Measurements from ENCODE around the gene PCED1B.
"Not testable (repeated sequence)": the region's sequence is repeated elsewhere in the genome, so short reads cannot be mapped to it uniquely, and the experiment has no call there.

PCED1B gene, protein sequence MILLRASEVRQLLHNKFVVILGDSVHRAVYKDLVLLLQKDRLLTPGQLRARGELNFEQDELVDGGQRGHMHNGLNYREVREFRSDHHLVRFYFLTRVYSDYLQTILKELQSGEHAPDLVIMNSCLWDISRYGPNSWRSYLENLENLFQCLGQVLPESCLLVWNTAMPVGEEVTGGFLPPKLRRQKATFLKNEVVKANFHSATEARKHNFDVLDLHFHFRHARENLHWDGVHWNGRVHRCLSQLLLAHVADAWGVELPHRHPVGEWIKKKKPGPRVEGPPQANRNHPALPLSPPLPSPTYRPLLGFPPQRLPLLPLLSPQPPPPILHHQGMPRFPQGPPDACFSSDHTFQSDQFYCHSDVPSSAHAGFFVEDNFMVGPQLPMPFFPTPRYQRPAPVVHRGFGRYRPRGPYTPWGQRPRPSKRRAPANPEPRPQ

DNA sequence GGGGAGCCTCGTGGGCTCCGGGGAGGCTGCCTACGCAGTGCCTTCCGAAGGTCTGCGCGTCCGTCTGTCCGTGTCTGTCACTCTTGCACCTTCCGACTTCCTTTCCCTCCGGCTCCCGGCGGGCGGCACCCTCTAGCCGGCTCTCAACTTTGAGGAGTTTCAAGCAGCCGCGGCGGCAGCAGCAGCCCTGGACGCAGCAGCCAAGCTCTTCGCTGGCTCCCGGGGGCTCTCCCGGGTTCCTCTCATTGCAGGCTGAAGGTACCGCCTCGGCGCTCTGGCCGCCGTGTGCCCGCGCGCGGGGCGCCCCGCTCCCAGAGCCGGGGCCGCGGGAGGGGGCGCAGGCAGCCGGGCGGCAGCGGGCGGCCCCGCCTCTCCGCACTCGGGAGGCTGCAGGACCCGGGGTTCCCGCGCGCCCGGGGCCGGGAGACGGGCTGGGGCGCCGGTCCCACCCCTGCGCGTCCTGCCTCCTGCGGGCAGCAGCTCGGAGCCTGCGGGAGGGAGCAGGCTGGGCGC, at the start of gene PCED1B, which contains the start of gene AMIGO2:
Gene PCED1B, plus strand, starts transcription at position 154 of the 513 bp plus-strand sequence. CDS start 155,443 bp downstream, outside the sequence.
Gene AMIGO2, minus strand, starts transcription at position 492 of the 513 bp plus-strand sequence. CDS start 957 bp downstream, outside the sequence.
- peak; percentile 45 for DNase-seq (ENCODE audit: low spot score)

DNA sequence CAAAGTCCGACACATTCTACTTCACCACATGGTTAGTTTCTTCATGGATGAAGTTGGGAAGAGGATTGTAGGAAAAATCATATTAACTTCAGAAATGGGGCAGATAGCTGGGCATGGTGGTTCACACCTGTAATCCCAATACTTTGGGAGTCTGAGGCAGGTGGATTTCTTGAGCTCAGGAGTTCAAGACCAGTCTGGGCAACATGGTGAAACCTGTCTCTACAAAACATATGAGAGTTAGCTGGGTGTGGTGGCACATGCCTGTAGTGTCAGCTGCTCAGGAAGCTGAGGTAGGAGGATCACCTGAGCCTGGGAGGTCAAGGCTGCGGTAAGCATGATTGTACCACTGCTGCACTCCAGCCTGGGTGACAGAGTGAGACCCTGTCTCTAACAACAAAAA, 49.5 kb upstream of the PCED1B start:
- no peak for DNase-seq (ENCODE audit: low spot score)

DNA sequence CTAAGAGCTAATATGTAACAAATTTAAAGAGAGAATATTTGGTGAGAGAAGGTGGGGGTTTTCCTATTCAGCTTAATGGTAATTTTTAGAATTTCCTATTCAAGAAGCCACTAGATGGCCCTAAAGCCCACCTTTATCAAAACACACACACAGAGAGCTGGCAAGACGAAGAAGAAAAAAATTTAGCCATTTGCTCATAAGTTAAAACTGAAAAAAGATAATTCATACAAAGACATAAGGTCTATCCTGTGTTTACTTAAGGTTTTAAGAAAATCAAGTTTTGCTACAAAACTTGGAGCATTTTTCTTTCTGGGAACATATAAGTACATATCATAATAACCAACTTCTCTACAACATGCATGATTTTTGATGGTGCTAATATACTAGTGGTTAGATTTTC, 46.8 kb upstream of the PCED1B start:
- peak; percentile 66 for DNase-seq (ENCODE audit: low spot score)

DNA sequence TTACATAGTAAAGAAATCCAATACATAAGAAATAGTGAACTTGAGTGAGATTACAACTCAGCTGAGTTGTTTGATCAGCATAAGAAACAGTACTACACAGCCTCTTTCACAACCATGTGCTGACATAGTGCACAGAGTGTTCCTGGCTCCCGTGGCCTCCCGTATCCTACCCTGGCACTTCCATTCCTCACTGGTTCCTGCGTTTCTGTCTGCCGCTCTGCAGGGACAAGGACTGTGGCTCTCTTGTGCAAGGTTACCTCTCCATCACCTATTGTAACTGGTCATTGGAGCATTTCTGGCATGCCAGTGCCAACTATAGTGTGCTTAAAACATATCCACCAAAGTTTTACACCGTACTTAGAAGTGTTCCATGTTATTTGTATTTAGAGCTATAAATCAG, 46.3 kb upstream of the PCED1B start:
- DNase-seq (ENCODE audit: low spot score), result no peak

GRCh38 chr12:47033789-47034555, 45.4 kb upstream of the PCED1B start:
- no peak for DNase-seq (ENCODE audit: low spot score)

DNA sequence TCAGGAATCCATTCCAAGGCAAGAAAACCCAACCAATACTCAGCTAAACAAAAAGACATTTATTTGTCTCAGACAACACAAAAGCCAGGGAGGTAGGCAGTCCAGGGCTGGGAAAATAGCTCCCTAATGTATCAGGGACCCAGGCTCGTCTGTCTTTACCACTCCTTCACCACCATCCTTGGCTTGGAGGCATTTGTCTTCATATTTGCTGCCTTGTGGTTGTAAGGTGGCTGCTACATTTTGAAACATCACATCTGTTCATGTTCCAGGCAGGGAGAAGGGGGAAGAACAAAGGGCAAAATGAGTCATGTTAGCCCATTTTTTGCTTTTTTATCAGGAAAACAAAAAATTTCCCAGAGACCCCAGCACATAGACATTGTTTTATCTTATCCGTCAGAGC, 44.8 kb upstream of the PCED1B start:
- no peak for DNase-seq (ENCODE audit: low spot score)

DNA sequence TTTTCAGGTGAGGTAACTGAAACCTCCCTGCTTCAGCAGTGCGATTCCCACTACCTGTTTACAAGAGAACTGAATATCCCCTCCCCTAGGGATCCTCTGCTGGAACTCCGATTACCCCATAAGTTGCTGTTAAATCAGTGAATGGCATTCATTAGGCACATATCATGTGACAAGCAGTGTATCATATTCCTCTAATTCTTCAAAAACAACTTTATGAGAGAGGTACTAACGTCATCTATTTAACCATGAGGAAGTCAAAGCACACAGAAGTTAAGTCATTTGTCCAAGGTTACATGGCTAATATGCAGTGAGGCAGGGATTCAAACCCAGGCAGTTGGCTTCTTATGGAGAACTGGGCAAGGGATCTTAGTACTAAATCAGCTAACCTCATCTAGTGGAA, 43.9 kb upstream of the PCED1B start:
- DNase-seq (ENCODE audit: low spot score), result no peak

DNA sequence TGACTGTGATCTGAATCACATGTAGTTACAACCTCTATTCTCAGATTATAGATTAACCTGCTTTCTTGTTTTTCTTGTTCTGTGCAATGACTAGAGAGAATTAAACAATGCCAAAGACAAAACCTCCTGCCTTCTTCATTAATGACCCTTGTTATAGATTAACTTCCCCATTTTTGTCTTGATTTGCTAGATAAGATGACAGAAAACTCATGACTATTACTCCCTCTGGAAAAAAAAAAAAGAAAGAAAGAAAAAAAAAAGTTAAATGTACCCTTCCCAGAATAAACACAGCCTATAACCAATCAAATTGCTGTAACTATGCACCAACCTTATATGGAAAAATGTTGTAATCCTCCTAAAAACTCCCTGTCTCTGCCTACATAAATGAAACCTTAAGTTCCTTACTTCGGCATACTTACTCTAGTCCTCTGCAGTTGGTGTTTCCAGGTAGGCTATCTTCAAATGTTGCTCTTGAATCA, 41.1 kb upstream of the PCED1B start:
- no peak for DNase-seq (ENCODE audit: low spot score)

GRCh38 chr12:47039079-47039478, 40.3 kb upstream of the PCED1B start:
- no peak for DNase-seq (ENCODE audit: low spot score)

GRCh38 chr12:47039756-47040155, 39.7 kb upstream of the PCED1B start:
- DNase-seq (ENCODE audit: low spot score), result no peak

GRCh38 chr12:47041327-47041726, 38.1 kb upstream of the PCED1B start:
- DNase-seq (ENCODE audit: low spot score), result no peak

DNA sequence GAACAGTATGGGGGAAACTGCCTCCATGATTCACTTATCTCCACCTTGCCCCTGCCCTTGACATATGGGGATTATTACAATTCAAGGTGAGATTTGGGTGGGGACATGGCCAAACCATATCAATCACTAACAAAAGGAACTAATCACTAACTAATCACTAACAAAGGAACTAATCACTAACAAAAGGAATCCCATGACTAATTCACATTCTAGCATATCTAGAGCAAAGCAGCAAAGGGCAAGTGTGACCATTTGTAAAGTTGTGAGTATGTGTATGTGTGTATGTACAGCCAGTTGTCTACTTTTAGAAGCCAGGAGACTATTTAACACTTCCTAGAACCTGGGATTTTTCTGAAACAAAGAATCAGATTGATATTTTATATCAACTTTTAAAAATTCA, 30.9 kb upstream of the PCED1B start:
- DNase-seq (ENCODE audit: low spot score), result no peak

GRCh38 chr12:47051291-47051690, 28.1 kb upstream of the PCED1B start:
- not testable (repeated sequence) for DNase-seq (ENCODE audit: low spot score)

GRCh38 chr12:47052274-47052673, 27.1 kb upstream of the PCED1B start:
- no peak for DNase-seq (ENCODE audit: low spot score)

DNA sequence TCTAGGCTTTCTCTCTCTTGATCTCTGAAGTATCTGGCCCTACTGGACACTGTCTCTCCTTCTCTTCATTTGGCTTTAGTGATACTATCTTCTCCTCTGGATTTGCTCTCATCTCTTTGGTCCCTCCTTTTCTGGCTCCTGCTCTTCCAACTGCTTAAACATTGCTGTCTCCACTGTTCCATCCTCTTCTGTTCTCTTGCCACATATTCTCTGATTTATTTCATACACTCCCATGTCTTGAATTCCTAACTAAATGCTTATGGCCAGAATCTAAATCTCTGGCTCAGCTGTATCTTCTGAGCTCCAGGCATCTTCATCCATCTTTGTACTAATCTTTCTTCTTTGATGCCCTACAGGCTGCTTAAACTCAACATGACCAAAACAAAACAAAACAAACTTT, 25.5 kb upstream of the PCED1B start:
- DNase-seq (ENCODE audit: low spot score), result no peak

DNA sequence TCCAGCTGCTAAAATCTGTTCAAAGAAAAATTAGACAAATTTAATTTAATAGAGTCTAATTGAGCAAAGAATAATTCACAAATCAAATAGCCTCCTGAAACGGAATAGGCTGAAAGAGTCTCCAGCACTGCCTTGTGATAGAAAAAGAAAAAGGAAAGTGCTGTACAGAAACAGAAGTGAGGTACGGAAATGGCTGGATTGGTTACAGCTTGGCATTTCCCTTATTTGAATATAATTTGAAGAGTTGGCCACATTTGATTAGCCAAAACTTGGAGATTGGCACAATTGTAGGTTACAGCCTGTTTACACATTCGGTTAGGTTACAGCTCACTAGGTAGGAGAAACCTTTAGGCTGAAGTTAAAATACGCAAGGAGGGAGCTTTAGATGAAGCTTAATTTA, 24.8 kb upstream of the PCED1B start:
- DNase-seq (ENCODE audit: low spot score), result no peak

DNA sequence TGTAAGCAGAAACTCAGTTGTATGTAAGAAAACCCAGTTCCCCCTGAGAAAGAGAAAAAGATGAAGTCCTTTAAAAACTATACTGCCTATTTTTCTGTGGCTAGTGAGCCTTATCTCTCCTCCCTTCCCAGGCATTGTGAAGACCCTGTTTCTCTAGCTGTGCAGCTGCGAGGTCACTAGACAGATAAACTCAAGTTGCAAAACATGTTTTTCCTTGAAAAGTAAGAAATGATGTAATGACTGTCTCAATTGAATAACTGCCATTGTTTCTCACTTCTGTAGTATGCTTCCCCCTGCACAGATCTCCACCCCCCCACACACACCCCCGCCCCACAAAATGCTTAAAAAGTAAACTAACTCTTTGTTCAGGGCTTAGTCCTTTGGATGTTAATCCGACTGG, 23.6 kb upstream of the PCED1B start:
- DNase-seq (ENCODE audit: low spot score), result not testable (repeated sequence)

DNA sequence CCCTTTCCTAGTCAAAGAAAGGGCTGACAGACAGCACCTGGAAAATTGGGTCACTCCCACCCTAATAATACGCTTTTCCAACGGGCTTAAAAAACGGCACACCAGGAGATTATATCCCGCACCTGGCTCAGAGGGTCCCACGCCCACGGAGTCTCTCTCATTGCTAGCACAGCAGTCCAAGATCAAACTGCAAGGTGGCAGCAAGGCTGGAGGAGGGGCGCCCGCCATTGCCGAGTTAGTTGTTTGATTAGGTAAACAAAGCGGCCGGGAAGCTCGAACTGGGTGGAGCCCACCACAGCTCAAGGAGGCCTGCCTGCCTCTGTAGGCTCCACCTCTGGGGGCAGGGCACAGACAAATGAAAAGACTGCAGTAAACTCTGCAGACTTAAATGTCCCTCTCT, 22.5 kb upstream of the PCED1B start:
- not testable (repeated sequence) for DNase-seq (ENCODE audit: low spot score)

DNA sequence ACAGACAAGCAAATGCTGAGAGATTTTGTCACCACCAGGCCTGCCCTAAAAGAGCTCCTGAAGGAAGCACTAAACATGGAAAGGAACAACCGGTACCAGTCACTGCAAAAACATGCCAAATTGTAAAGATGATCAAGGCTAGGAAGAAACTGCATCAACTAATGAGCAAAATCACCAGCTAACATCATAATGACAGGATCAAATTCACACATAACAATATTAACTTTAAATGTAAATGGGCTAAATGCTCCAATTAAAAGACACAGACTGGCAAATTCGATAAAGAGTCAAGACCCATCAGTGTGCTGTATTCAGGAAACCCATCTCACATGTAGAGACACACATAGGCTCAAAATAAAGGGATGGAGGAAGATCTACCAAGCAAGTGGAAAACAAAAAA, 20.8 kb upstream of the PCED1B start:
- not testable (repeated sequence) for DNase-seq (ENCODE audit: low spot score)

DNA sequence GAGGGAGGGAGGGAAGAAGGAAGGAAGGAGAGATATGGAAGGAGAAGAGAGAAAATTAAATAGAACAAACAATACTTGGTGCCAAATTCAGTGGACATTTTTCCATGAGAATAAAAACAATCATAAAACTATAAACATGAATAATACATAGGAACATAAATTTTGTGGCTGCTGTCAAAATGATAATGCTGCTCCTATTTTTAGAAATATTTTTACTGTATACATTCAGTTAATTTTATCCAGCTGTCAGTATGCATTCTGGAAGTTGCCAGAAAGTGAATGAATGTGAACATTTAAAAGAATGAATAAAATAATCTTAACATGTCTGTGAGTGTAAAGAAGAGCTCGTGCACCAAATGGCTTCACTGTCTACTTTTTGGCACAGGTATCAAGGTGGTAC, 13.9 kb upstream of the PCED1B start:
- DNase-seq (ENCODE audit: low spot score), result no peak

DNA sequence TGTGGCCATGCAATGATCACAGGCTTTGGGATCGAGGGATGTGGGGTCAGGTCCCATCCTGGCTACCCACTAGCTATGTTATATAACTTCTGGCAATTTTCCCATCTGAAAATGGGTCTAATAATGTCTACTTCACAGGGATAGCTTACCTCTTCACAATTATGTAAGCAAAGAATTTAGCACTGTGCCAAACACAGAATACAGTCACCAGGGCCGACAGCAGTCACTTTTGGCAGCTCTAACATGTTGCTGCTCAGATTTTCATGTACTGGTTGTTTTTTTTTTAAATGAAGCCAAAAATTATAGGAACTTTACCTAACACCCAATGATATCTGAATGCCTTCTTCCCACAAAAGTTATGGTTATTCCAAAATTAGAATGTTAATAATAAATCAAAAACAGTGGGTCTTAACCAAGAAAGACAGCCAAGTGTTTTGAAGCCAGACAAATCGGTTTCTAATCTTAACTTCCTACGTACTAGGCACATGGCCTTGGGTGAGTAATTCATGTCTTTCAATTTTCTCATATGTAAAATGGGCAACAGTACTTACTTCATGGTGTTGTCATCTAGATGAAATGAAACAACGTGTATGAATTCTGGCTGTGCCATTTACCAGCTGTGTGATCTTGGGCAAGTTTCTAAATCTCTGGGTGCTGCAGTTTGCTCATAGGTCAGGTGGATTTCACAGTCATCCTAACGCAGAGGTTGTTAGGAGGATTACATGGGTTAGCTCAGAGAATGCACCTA, 13.0 kb upstream of the PCED1B start:
- DNase-seq (ENCODE audit: low spot score), result no peak

DNA sequence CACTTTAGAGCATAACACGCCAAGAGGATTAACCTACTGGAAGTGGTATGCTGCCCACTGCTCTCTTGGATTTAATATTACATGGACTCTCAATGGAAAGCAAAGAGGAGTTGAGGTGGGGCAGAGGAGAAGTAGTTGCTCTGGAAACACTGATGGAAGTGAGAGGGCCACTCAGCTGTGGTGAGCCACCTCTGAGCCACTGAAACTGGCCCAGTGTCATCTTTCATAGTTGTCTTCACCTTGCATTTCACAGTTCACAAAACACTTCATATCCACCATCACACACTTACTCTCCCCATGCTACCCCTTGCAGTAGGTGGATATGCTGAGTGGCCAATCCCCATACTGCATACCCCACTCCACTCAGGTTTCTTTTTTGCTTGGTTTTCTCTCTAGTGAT, 12.2 kb upstream of the PCED1B start:
- DNase-seq (ENCODE audit: low spot score), result no peak

Data from RKO (cell line).